GM18870 (cell line): Measurements from ENCODE around the gene ZC3H7B.
"Not testable (repeated sequence)": the region's sequence is repeated elsewhere in the genome, so short reads cannot be mapped to it uniquely, and the experiment has no call there.

Experiments
- ATAC-seq: cut with Tn5 transposase; IDR thresholded peaks from one replicate; pipeline ENCODE4 v1.9.1; 2021; ENCODE audit warnings: moderate library complexity; ENCODE audit not compliant: unreplicated experiment

The ZC3H7B gene

DNA sequence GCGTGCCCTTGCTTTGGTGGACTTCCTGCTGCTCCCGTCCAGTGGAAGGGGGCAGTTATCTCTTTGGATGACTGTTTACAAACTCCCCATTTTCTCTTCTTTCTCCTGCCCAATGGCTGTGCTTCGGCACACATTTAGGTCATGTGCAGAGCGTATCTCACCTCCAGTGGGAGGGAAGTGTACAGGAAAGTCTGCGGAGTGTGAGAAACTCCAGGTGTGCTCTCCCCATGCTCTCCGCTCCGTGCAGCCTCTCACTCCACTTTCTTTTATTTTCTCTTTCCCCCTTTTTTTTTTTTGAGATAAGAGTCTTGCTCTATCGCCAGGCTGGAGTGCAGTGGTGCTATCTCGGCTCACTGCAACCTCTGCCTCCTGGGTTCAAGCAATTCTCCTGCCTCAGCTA lies 68.5 kb downstream of the ZC3H7B start:
- ATAC-seq = no peak

GRCh38 chr22:41377846-41378245 lies 76.5 kb downstream of the ZC3H7B start:
- no peak for ATAC-seq

- ATAC-seq = peak; percentile 24
These were observed 79.6 kb downstream of the ZC3H7B start for GRCh38 chr22:41380993-41381328.

DNA sequence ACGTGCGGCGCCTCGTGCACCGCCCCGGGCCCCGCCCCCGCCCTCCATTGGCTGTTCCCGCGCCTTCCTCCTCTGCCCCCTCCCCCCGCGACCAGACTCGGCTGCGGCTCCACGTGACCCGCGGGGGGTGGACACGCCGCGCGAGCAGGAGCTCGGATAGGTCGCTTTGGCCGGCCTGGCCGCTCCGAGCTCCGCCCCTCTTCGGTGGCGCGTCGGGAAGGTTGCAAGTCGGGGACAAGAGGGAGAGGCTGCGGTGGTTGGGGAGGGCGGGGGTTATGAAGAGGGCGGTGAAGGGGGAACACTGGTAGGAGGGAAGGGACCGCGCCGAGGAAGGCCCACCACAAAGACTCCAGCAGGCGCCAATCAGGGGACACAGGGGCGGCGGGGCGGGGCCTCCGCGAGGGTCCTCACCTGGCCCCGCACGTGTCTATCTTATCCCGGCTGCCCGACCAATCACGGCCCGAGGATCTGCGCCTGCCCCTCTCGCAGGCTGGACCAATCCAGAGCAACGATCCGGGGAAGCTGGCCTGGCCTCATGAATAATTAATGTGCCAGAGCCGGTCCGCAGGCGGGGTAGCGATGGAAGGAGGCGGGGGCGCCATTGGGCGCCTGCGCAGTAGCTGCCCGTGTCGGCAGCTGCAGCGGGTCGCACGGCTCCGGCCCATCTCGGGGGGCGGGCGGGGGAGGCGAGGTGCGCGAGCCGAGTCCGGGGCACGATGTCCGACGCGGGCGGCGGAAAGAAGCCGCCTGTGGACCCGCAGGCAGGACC lies 80.2 kb downstream of the ZC3H7B start, which contains the start of gene TEF:
TSS of gene TEF (plus strand) at position 614 of the 769 bp plus-strand sequence. CDS start at position 717, 103 bp downstream.
- peak; percentile 83 for ATAC-seq

- peak; percentile 13 for ATAC-seq
These were observed 80.8 kb downstream of the ZC3H7B start for GRCh38 chr22:41382098-41382578.

DNA sequence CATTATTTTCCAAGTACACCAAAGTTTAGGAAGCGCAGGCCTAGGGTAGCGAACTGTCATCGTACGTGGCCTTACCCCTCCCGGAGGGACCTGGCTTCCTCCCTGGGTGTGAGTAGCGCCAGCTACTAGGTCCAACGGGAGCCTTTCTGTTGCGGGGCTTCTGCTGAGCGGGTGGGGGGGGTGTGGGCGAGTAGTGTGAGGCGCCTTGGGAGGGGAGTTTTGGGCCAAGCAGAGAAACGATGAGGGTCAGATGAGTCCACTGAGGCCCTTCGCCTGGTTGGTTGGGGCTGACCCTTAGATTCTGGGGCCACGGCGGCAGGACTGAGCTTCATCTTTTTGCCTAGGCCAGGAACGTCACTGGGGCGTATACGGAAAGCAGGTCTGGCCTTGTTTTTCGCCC lies 81.3 kb downstream of the ZC3H7B start:
- ATAC-seq = no peak

DNA sequence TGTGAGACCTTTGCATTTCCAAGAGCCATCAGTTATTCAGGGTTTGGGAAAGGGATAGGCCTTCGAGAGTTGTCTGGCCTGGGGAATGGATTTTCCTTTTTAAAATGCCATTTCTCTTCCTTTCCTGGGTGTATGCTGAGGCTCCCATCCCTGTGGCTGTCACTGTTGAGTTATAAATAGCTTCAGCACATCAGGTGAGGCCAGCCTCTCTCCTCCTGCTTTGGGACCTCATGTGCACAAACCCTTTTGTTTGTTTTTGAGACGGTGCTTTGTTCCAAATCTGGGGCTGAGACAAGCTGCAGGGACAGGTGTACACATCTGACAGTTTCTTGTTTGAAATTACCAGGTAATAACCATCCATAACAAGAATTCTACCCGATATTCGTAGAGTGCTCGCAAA lies 81.8 kb downstream of the ZC3H7B start:
- ATAC-seq = no peak

DNA sequence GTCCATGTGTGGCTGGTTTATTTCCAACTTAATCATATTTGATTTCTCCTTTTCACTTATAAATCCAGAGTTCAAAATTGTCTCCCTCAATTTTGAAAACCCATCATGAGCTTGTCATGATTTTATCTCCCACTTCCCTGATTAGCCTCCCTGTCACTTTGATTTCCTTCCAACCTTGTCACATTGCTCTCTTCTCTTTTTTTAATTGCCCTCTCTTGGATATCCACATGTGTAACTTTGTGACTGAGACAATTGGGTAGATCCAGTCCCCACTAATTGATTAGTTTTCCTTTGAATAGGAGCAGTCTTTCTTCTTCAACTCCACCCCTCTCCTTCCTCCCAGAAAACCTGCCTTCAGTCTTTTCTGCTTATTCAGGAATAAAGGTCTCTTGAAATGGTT lies 82.8 kb downstream of the ZC3H7B start:
- ATAC-seq = no peak

- ATAC-seq = no peak
These were observed 86.0 kb downstream of the ZC3H7B start for GRCh38 chr22:41387341-41387740.

- ATAC-seq = no peak
These were observed 92.7 kb downstream of the ZC3H7B start for GRCh38 chr22:41394012-41394356.

GRCh38 chr22:41395531-41396240 lies 94.4 kb downstream of the ZC3H7B start:
- ATAC-seq = no peak

DNA sequence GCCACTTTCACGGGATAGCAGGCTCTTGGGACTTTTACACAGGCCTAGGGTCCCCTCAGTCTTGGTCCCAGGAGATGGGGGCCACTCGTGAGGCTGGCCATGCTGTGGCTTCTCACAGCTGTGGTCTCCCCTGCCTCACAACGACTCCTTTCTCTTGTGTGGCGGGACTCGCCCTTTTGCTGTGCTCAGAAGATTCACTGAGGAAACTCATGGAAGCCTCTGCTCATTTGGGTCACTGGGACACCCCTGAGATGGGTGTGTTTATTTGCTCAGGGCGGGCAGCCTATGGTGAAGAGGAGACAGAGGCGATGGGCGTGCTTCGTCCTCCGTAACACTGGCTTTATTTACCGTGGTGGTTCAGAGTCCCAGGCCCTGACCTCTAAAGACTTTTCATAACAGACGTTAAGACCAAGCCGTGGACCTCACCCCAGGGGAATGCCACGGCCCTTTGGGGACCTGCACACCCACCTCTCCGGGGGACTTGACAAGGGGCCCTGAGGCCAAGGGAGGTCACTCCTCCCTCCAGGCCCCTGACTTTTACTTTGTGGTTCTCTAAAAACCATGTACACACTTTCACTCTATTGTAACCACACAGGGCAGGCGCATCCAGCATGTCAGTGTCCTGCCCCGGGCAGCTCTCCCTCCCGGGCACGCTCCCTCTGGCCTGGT lies 96.0 kb downstream of the ZC3H7B start:
- no peak for ATAC-seq

DNA sequence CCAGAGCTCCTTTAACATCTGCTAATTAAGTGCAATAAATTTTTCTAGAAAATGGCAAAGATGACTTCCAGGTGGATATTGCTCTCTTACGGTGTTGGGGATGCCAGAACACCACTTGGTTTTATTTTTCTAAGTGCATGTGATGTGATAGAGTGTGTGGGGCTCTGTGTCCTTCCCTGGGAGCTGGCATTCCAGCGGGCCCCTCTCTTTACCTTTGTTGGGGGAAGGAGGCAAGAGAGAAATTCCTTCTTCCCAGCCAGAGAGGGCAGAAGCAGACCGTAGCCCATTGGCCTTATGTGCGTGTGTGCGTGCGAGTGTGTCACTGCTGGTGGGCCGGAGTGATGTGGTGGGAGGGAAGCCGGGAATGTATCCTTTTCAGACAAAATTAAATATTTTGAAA lies 97.6 kb downstream of the ZC3H7B start:
- ATAC-seq = no peak

- ATAC-seq = no peak
These were observed 100.7 kb downstream of the ZC3H7B start for GRCh38 chr22:41401781-41402648.

GRCh38 chr22:41402851-41403250 lies 101.5 kb downstream of the ZC3H7B start:
- not testable (repeated sequence) for ATAC-seq

DNA sequence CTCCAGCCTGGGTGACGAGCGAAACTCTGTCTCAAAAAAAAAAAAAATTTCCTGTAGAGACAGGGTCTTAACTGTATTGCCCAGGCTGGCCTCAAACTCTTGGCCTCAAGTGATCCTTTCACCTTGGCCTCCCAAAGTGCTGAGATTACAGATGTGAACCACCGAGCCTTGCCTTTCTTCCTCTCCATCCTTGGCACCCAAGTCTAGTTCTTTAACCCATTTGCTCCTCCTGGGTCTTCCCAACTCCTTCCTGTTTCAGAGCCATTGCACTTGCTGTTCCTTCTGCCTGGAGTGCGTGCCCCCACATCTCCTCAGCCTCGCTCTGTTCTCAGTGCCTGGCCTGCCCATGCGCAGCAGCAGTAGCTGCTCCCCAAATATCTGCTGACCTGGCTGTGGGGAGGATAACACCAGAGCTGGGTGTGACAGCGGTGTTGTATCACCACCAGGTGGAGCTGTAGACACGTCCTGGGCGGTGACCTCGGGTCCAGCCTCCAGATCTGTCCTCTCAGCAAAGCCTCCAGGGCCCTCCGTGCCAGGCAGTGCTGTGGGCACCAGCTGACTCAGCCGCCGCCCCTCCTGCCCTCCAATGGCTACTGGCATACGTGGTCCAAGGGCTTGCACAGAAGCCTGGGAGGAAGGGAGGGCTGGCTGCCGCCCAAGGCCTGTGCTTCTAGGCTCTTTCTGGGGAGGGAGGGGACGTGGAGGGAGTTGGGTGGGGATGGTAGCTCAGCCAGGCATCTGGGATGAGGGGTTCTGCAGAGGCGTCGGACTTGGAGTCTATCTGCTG lies 102.4 kb downstream of the ZC3H7B start:
- no peak for ATAC-seq

DNA sequence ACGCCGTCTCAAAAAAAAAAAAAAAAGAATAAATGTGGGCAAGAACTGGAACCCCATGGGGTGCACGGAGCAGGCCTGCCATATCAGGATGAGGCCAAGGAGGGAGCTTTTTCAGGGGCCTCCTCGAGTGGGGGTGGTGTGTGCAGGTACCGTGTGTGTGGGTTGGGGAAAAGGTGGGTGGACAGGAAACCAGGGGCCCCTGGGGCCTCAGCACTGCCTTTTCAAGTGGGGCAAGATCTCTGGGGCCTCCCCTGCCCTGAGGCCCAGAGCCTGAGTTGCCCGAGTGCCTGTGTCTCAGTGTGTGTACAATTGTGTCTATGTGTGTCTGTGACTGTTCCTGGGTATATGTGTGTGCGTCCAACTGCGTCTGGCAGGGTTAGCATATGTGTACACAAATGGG lies 104.3 kb downstream of the ZC3H7B start:
- no peak for ATAC-seq

DNA sequence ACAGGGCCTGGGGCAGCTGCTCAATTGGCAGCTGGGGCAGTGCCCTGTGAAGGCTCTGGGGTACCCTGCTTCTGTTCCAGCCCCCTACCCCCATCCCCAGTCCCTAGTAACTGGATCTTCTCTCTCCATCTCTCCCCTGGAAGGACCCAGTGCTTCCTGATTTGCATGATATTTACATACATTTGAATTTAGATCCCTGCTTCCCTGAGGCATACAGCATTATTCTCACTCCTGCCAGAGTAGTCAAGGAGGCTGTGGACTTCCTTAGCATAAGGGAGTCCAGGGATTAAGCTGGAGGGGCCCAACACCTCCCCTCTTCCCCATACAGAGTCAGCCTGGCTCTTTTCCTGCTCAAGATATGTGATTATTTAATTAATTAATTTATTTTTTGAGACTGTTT lies 105.1 kb downstream of the ZC3H7B start:
- no peak for ATAC-seq

GRCh38 chr22:41407433-41407832 lies 106.1 kb downstream of the ZC3H7B start:
- no peak for ATAC-seq

GRCh38 chr22:41408665-41409064 lies 107.3 kb downstream of the ZC3H7B start:
- ATAC-seq = no peak
